ENCODE results near the gene MICB.
"Not testable (repeated sequence)": the region's sequence is repeated elsewhere in the genome, so short reads cannot be mapped to it uniquely, and the experiment has no call there.

GRCh38 chr6:31486065-31486837 is 11.7 kb upstream of the MICB start:
- TF ChIP-seq, protein P1, sequence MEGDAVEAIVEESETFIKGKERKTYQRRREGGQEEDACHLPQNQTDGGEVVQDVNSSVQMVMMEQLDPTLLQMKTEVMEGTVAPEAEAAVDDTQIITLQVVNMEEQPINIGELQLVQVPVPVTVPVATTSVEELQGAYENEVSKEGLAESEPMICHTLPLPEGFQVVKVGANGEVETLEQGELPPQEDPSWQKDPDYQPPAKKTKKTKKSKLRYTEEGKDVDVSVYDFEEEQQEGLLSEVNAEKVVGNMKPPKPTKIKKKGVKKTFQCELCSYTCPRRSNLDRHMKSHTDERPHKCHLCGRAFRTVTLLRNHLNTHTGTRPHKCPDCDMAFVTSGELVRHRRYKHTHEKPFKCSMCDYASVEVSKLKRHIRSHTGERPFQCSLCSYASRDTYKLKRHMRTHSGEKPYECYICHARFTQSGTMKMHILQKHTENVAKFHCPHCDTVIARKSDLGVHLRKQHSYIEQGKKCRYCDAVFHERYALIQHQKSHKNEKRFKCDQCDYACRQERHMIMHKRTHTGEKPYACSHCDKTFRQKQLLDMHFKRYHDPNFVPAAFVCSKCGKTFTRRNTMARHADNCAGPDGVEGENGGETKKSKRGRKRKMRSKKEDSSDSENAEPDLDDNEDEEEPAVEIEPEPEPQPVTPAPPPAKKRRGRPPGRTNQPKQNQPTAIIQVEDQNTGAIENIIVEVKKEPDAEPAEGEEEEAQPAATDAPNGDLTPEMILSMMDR (IDR thresholded peaks at IDR 0.05; ENCODE audit: low read length) = not testable (repeated sequence)
- TF ChIP-seq EZH2 (optimal IDR thresholded peaks at IDR 0.05; ENCODE audit: low read depth, low read length) = not testable (repeated sequence)

All from MM.1S (cell line).